Stomach (tissue), 9 donors: ENCODE results near the gene PPP1R36. TPM values are rescaled to one million over a fixed set of nuclear protein-coding genes. Genes with fewer than 3 reads are reported as not detected.
"Not testable (repeated sequence)": the region's sequence is repeated elsewhere in the genome, so short reads cannot be mapped to it uniquely, and the experiment has no call there.

Experiments used
- DNase-seq, 2 donors: peaks; one replicate each; pipeline versions ENCODE4 v3.0.0 to v3.0.0-alpha.2; 2013 to 2019
- H3K27ac ChIP-seq, 5 donors: fragments of 200-600 bp in 4 of 5; sonication (generic) in 4 of 5; one replicate each; pipeline ENCODE4 v1.5.1; 2013 to 2019; ENCODE audit warnings: mild to moderate bottlenecking in 1 of 5, moderate library complexity in 1 of 5
- H3K27me3 ChIP-seq, 3 donors: fragments of 200-600 bp; sonication (generic); one replicate each; pipeline ENCODE4 v1.5.1; 2017 to 2019; ENCODE audit warnings: mixed run types in 1 of 3
- H3K36me3 ChIP-seq, 4 donors: fragments of 200-600 bp; sonication (generic); 1 replicate in 3 of 4; 2 replicates in 1 of 4; pipeline ENCODE4 v1.5.1; 2016 to 2019
- H3K4me1 ChIP-seq, 4 donors: fragments of 200-600 bp; sonication (generic); one replicate each; pipeline ENCODE4 v1.5.1; 2016 to 2019
- H3K4me3 ChIP-seq, 4 donors: fragments of 200-600 bp; sonication (generic) in 3 of 4; one replicate each; pipeline ENCODE4 v1.5.1; 2016 to 2019; ENCODE audit warnings: mild to moderate bottlenecking in 1 of 4
- H3K9me3 ChIP-seq, 4 donors: fragments of 200-600 bp; sonication (generic); one replicate each; pipeline ENCODE4 v1.5.1; 2016 to 2019
- CTCF ChIP-seq, 7 experiments: fragments of 450-650 bp in 4 of 7; fragments of 200-600 bp in 3 of 7; sonication (generic) in 3 of 7; IDR thresholded peaks; one replicate each; pipeline ENCODE4 v1.5.1; 2016 to 2019; ENCODE audit warnings: antibody characterized with exemption in 7 of 7, control low read depth in 2 of 7, mild to moderate bottlenecking in 1 of 7
- EP300 ChIP-seq: sonication (generic); formaldehyde crosslinking; IDR thresholded peaks from one replicate; pipeline ENCODE4 v1.6.1; 2017; ENCODE audit warnings: antibody characterized with exemption
- POLR2A ChIP-seq, 4 donors: fragments of 450-650 bp; IDR thresholded peaks; one replicate each; pipeline ENCODE4 v1.6.1; 2016; ENCODE audit warnings: antibody characterized with exemption in 4 of 4, control low read depth in 2 of 4, mild to moderate bottlenecking in 1 of 4, moderate library complexity in 1 of 4
- POLR2AphosphoS5 ChIP-seq, 3 donors: sonication (generic); formaldehyde crosslinking; IDR thresholded peaks; one replicate each; pipeline ENCODE4 v1.6.1; 2016; ENCODE audit warnings: antibody characterized with exemption in 3 of 3
- WGBS, 5 donors: extraction: QIAGEN DNeasy Blood & Tissue Kit in 3 of 5; methylation state at CpG; one replicate each; pipeline versions ENCODE4 v1.1.5 to v1.1.7; 2013 to 2018; 5-methylcytosine and 5-hydroxymethylcytosine counted together
- intact Hi-C: fragments of 100-400 bp; cut with DNase I; formaldehyde crosslinking; loops from one replicate; pipeline ENCODE4 v1.15.1; 2023; ENCODE audit warnings: low total_unique reads
- polyA plus RNA-seq, 3 donors: library from polyadenylated mRNA; stranded (reverse); fragments of 200-250 nt; gene quantifications; one replicate each; pipeline ENCODE4 v1.2.3, GENCODE V29; 2013
- total RNA-seq, 5 donors: library from RNA; depleted of rRNA; stranded (reverse); fragments of >200 nt; gene quantifications; one replicate each; pipeline versions ENCODE4 v1.1.0 to v1.2.3, GENCODE V29; 2014 to 2016
- donor health status: healthy with polysubstance abuse.
- donor health status: Bipolar disorder and iron deficiency.
- donor health status: healthy.

Gene PPP1R36
- total and polyA plus RNA-seq, 8 donors: 3.2 to 13.1 (median 6.2) TPM; not detected in 3

- TF ChIP-seq CTCF (IDR thresholded peaks at IDR 0.05) (no peak), POLR2AphosphoS5 (IDR thresholded peaks at IDR 0.05) (no peak), EP300 (no peak), POLR2A (IDR thresholded peaks at IDR 0.05) (no peak)
- H3K36me3 ChIP-seq: peaks cover 4 to 7% (median 6%) of the 10 kb centered on the region in 4 donors
- peaks cover 9 to 67% (median 41%) of the 10 kb centered on the region in 4 donors for H3K4me1 ChIP-seq
- DNase-seq: no peak
- intact Hi-C loops: no loop called here
- no peak overlapping the region for H3K4me3 ChIP-seq
- H3K27me3 ChIP-seq: no peaks in the 10 kb centered on the region
- 68 to 82% (median 76%) methylated on average over 1 of the region's 1 CpG for WGBS, 5 donors
- no peaks in the 10 kb centered on the region for H3K9me3 ChIP-seq
- no peak overlapping the region for H3K27ac ChIP-seq
These were observed 32.8 kb upstream of the PPP1R36 start for GRCh38 chr14:64516969-64517368.

DNA sequence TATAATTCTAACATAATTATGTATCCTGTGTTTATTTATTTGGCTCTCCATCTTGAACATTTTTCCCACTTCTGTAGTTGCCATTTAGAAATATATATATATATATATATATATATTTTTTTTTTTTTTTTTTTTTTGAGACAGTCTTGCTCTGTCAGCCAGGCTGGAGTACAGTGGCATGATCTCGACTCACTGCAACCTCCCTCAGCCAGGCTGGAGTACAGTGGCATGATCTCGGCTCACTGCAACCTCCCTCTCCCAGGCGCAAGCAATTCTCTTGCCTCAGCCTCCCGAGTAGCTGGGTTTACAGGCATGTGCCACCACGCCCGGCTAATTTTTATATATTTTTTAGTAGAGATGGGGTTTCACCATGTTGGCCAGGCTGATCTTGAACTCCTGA is 32.1 kb upstream of the PPP1R36 start:
- DNase-seq, H3K9me3 ChIP-seq, H3K27me3 ChIP-seq, H3K27ac ChIP-seq, intact Hi-C loops, H3K4me3 ChIP-seq: not testable (repeated sequence)
- WGBS, 5 donors: 76 to 92% (median 82%) methylated on average over 6 of the region's 6 CpGs
- Histone ChIP-seq H3K36me3 (peaks cover 11 to 14% (median 13%) of the 10 kb centered on the region in 4 donors), H3K4me1 (peaks cover 9 to 60% (median 37%) of the 10 kb centered on the region in 4 donors)

- Histone ChIP-seq H3K27me3 (no peaks in the 10 kb centered on the region), H3K4me3 (no peak overlapping the region), H3K36me3 (peaks cover 13 to 20% (median 18%) of the 10 kb centered on the region in 4 donors), H3K4me1 (peaks cover 9 to 54% (median 34%) of the 10 kb centered on the region in 4 donors), H3K9me3 (no peaks in the 10 kb centered on the region), H3K27ac (no peak overlapping the region)
- TF ChIP-seq POLR2A (IDR thresholded peaks at IDR 0.05) (no peak), CTCF (IDR thresholded peaks at IDR 0.05) (no peak), POLR2AphosphoS5 (IDR thresholded peaks at IDR 0.05) (no peak), EP300 (no peak)
- intact Hi-C loops: no loop called here
- no peak for DNase-seq
- WGBS, 5 donors: 36 to 69% (median 64%) methylated on average over 4 of the region's 4 CpGs
These were observed 31.5 kb upstream of the PPP1R36 start for GRCh38 chr14:64518229-64518628.

DNA sequence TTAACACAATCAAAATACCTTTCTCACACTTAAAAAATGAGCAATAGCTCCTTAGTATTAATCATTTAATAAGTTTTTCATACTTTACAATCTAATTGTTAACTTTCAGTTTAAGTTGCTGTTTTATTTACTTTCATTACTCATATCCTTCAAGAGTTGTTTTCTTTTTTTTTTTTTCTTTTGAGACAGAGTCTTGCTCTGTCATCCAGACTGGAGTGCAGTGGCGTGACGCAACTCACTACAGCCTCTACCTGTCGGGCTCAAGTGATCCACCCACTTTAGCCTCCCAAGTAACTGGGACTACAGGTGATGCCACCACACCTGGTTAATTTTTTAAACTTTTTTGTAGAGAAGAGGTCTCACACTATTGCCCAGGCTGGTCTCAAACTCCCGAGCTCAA is 29.1 kb upstream of the PPP1R36 start:
- Histone ChIP-seq H3K36me3 (peaks cover 13 to 23% (median 22%) of the 10 kb centered on the region in 4 donors), H3K27me3 (no peaks in the 10 kb centered on the region), H3K9me3 (no peaks in the 10 kb centered on the region), H3K4me3 (no peak overlapping the region), H3K4me1 (peaks cover 0 to 31% (median 15%) of the 10 kb centered on the region in 4 donors), H3K27ac (peak overlapping the region in 1 of 5 donors; percentile 21)
- 88 to 93% (median 92%) methylated on average over 4 of the region's 4 CpGs for WGBS, 5 donors
- TF ChIP-seq CTCF (IDR thresholded peaks at IDR 0.05) (no peak), POLR2A (IDR thresholded peaks at IDR 0.05) (no peak), POLR2AphosphoS5 (IDR thresholded peaks at IDR 0.05) (no peak), EP300 (no peak)
- DNase-seq: no peak
- intact Hi-C loops: no loop called here

DNA sequence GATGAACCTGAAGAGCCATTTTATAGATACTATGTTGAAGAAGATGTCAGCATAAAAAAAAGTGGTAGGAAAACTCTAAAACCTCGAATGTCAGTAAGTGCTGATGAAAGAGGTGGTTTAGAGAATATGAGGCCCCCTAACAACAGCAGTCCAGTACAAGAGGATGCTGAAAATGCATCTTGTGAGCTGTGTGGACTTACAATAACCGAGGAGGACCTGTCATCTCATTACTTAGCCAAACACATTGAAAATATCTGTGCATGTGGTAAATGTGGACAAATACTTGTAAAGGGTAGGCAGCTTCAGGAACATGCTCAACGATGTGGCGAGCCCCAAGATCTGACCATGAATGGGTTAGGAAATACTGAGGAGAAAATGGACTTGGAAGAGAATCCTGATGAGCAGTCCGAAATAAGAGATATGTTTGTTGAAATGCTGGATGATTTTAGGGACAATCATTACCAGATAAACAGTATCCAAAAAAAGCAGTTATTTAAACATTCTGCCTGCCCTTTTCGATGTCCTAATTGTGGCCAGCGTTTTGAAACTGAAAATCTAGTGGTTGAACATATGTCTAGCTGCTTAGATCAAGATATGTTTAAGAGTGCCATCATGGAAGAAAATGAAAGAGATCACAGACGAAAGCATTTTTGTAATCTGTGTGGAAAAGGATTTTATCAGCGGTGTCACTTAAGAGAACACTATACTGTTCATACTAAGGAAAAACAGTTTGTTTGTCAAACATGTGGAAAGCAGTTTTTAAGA is 27.0 kb upstream of the PPP1R36 start:
- WGBS, 5 donors: 78 to 84% (median 81%) methylated on average over 9 of the region's 9 CpGs
- no peak for DNase-seq
- TF ChIP-seq EP300: no peak

More for the DNA sequence above, 27.0 kb upstream of the PPP1R36 start:
- Histone ChIP-seq H3K36me3 (peaks cover 13 to 27% (median 24%) of the 10 kb centered on the region in 4 donors), H3K9me3 (no peaks in the 10 kb centered on the region), H3K4me3 (no peak overlapping the region), H3K27me3 (no peaks in the 10 kb centered on the region), H3K27ac (no peak overlapping the region), H3K4me1 (peaks cover 0 to 13% (median 7%) of the 10 kb centered on the region in 4 donors)
- intact Hi-C loops: no loop called here
